Bone marrow (tissue), 2 donors: ENCODE data around the gene RHBDF1.

Experiments used
- DNase-seq, 2 donors: peaks; one replicate each; lab custom pipeline; 2025; lab: John Stamatoyannopoulos, UW

RHBDF1 gene

GRCh38 chr16:74747-75334, 2.4 kb upstream of the RHBDF1 start:
- DNase-seq, result no peak

GRCh38 chr16:74051-74746, 1.8 kb upstream of the RHBDF1 start:
- no peak for DNase-seq

GRCh38 chr16:71540-72401, 660 bp downstream of the RHBDF1 start:
- DNase-seq, result no peak

GRCh38 chr16:71210-71539, 1.3 kb downstream of the RHBDF1 start:
- DNase-seq, result no peak

- no peak for DNase-seq
Measured at GRCh38 chr16:69181-69580, 3.2 kb downstream of the RHBDF1 start.

GRCh38 chr16:67884-68789, 4.3 kb downstream of the RHBDF1 start:
- DNase-seq, result no peak

GRCh38 chr16:67183-67791, 5.1 kb downstream of the RHBDF1 start:
- no peak for DNase-seq

GRCh38 chr16:66309-67182, 5.9 kb downstream of the RHBDF1 start:
- no peak for DNase-seq

GRCh38 chr16:65745-66144, 6.7 kb downstream of the RHBDF1 start:
- peak; percentile 72 to 82 for DNase-seq

GRCh38 chr16:64914-65255, 7.5 kb downstream of the RHBDF1 start:
- DNase-seq, result no peak

GRCh38 chr16:63998-64913, 8.2 kb downstream of the RHBDF1 start:
- DNase-seq, result no peak

GRCh38 chr16:63466-63865, 9.0 kb downstream of the RHBDF1 start:
- DNase-seq, result no peak

- no peak for DNase-seq
Measured at GRCh38 chr16:62968-63391, 9.5 kb downstream of the RHBDF1 start.

- no peak for DNase-seq
Measured at GRCh38 chr16:62283-62967, 10.0 kb downstream of the RHBDF1 start.

GRCh38 chr16:61879-62281, 10.6 kb downstream of the RHBDF1 start:
- DNase-seq, result no peak

- no peak for DNase-seq
Measured at GRCh38 chr16:60929-61878, 11.2 kb downstream of the RHBDF1 start.

- DNase-seq, result no peak
Measured at GRCh38 chr16:60166-60565, 12.3 kb downstream of the RHBDF1 start.
